T-helper 2 cell treated with Interferon-gamma antibody and Interleukin-4, amounts not matched to agents 5 μg/mL and 100 μg/mL, for 36 hours (primary cell): ENCODE measurements around the gene CCDC137.
A peak's percentile ranks its signal among the peaks of the same experiment; 100 is the strongest.

Source experiments
- DNase-seq: peaks from one replicate; pipeline ENCODE4 v3.0.0; 2021; ENCODE audit warnings: low spot score
- H3K27ac Mint-ChIP-seq: one replicate; pipeline ENCODE4 v1.8.0; 2021; ENCODE audit warnings: mild to moderate bottlenecking, mixed read lengths
- H3K27me3 Mint-ChIP-seq: one replicate; pipeline ENCODE4 v1.8.0; 2021; ENCODE audit warnings: low read depth, mixed read lengths
- H3K36me3 Mint-ChIP-seq: one replicate; pipeline ENCODE4 v1.8.0; 2021; ENCODE audit warnings: low read depth, mixed read lengths
- H3K4me1 Mint-ChIP-seq: one replicate; pipeline ENCODE4 v1.8.0; 2021; ENCODE audit warnings: low read depth, mixed read lengths
- H3K4me3 Mint-ChIP-seq: one replicate; pipeline ENCODE4 v1.8.0; 2022; ENCODE audit warnings: mild to moderate bottlenecking, moderate library complexity, mixed read lengths
- H3K9me3 Mint-ChIP-seq: one replicate; pipeline ENCODE4 v1.8.0; 2021; ENCODE audit warnings: mixed read lengths

Gene CCDC137

DNA sequence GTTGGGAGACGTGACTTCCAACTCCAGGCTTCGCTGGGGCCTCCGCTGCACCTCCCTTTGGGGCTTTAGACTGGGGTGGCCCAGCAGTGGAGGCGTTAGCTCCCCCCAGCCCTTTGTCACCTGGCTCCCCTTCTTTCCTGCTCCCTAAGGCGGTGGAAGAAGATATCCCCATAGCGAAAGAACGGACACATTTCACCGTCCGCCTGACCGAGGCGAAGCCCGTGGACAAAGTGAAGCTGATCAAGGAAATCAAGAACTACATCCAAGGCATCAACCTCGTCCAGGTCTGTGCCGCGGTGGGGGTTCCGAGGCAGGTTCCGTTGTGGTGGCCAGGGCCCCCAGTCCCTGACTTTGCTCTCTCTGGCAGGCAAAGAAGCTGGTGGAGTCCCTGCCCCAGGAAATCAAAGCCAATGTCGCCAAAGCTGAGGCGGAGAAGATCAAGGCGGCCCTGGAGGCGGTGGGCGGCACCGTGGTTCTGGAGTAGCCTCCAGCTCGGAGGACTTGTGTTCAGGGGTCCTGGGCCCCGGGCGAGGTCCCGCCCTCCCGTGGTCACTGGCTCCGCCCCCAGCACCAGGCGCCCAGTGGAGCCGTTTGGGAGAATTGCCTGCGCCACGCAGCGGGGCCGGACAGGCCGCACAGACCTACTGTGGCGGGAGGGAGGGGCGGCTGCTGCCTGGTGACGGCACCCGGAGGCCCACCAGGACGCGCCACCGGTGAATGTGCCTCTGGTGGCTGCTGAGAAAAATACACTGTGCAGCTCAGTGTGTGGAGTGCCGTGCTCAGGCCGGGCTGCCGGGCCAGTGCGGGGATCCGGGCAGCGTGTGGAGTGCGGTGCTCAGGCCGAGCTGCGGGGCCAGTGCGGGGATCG lies 40.5 kb downstream of the CCDC137 start:
- Mint-ChIP-seq H3K4me3 (no peak overlapping the region), H3K27me3 (no peaks in the 10 kb centered on the region), H3K9me3 (no peaks in the 10 kb centered on the region)

GRCh38 chr17:81707725-81708646 lies 41.4 kb downstream of the CCDC137 start:
- Mint-ChIP-seq H3K36me3 (peaks cover 20% of the 10 kb centered on the region), H3K27ac (no peak overlapping the region), H3K4me1 (peaks cover 15% of the 10 kb centered on the region), H3K27me3 (no peaks in the 10 kb centered on the region), H3K9me3 (no peaks in the 10 kb centered on the region), H3K4me3 (no peak overlapping the region)
- no peak for DNase-seq

More for the DNA sequence above, 40.5 kb downstream of the CCDC137 start:
- no peak overlapping the region for H3K27ac Mint-ChIP-seq
- DNase-seq: no peak
- H3K4me1 Mint-ChIP-seq: peaks cover 15% of the 10 kb centered on the region
- H3K36me3 Mint-ChIP-seq: peaks cover 28% of the 10 kb centered on the region

DNA sequence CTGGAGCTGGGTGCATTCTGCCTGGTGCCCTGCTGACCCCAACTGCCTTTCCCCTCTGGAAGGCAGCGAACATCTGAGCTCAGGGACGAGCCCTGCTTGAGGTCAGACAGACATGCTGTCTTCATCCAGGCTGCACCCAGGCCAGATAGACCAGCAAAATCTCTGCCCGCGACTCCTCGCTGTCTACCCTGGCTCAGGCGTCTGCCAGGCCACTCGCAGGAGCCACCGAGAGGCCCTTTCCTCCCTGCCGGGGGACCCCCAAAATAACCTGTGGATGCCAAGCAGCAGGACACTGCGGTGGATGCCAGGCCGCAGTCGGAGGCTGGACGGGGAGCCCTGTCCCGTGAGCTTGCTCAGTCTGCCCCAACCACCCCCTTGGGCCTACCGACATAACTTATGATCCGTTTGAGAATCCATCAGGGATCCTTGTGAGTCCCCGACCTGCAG lies 42.2 kb downstream of the CCDC137 start:
- no peak overlapping the region for H3K27ac Mint-ChIP-seq
- H3K9me3 Mint-ChIP-seq: no peaks in the 10 kb centered on the region
- no peaks in the 10 kb centered on the region for H3K27me3 Mint-ChIP-seq
- DNase-seq: no peak
- H3K4me1 Mint-ChIP-seq: peaks cover 19% of the 10 kb centered on the region
- peaks cover 20% of the 10 kb centered on the region for H3K36me3 Mint-ChIP-seq
- no peak overlapping the region for H3K4me3 Mint-ChIP-seq

GRCh38 chr17:81710514-81711308 lies 44.2 kb downstream of the CCDC137 start:
- Mint-ChIP-seq H3K4me3 (peak overlapping the region; percentile 71), H3K4me1 (peaks cover 14% of the 10 kb centered on the region), H3K27ac (peak overlapping the region; percentile 68), H3K27me3 (no peaks in the 10 kb centered on the region), H3K9me3 (no peaks in the 10 kb centered on the region), H3K36me3 (peaks cover 11% of the 10 kb centered on the region)
- DNase-seq: no peak

- H3K36me3 Mint-ChIP-seq: peaks cover 3% of the 10 kb centered on the region
- H3K9me3 Mint-ChIP-seq: no peaks in the 10 kb centered on the region
- peaks cover 14% of the 10 kb centered on the region for H3K4me1 Mint-ChIP-seq
- no peaks in the 10 kb centered on the region for H3K27me3 Mint-ChIP-seq
- peak within 1 kb of the TSS; percentile 70 for H3K27ac Mint-ChIP-seq
- peak within 1 kb of the TSS; percentile 95 for H3K4me3 Mint-ChIP-seq
- DNase-seq: peak; percentile 89
Observed at GRCh38 chr17:81711814-81712467, 45.4 kb downstream of the CCDC137 start, which contains the start of gene SLC25A10. TSS of gene SLC25A10 (plus strand) at chr17:81712284. CDS start at chr17:81712427, 143 bp downstream.

DNA sequence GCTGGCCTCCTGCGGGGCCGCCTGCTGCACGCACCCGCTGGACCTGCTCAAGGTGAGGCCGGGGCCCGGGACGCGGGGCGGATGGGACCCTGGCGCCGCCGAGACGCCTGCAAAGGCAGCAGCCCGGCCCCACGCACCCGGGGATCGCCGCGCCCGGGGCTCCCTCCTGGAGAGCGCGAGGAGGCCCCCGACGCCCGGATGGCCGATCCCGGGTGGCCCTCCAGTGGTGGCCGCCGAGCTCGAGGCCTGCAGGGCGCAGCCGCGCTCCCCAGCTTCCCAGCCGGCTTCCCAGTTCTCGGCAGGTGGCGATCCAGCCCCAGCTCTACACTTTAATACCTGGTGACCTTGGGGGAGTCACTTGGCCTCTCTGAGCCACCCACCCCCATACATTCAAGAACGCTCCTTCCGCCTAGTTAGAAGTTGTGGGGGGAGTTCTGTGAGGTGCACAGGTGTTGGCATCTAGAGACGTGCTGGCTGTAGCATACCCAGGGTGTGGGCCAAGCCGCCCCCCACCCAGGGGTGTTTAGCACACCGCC lies 46.0 kb downstream of the CCDC137 start:
- no peaks in the 10 kb centered on the region for H3K27me3 Mint-ChIP-seq
- H3K36me3 Mint-ChIP-seq: peaks cover 2% of the 10 kb centered on the region
- peak overlapping the region; percentile 70 for H3K27ac Mint-ChIP-seq
- H3K9me3 Mint-ChIP-seq: no peaks in the 10 kb centered on the region
- peak; percentile 24 for DNase-seq
- H3K4me1 Mint-ChIP-seq: peaks cover 14% of the 10 kb centered on the region
- peak overlapping the region; percentile 95 for H3K4me3 Mint-ChIP-seq

GRCh38 chr17:81713004-81713555 lies 46.5 kb downstream of the CCDC137 start:
- no peak for DNase-seq
- Mint-ChIP-seq H3K4me1 (peaks cover 14% of the 10 kb centered on the region), H3K27me3 (no peaks in the 10 kb centered on the region), H3K36me3 (peaks cover 2% of the 10 kb centered on the region), H3K4me3 (peak overlapping the region; percentile 95), H3K27ac (peak overlapping the region; percentile 70), H3K9me3 (no peaks in the 10 kb centered on the region)

DNA sequence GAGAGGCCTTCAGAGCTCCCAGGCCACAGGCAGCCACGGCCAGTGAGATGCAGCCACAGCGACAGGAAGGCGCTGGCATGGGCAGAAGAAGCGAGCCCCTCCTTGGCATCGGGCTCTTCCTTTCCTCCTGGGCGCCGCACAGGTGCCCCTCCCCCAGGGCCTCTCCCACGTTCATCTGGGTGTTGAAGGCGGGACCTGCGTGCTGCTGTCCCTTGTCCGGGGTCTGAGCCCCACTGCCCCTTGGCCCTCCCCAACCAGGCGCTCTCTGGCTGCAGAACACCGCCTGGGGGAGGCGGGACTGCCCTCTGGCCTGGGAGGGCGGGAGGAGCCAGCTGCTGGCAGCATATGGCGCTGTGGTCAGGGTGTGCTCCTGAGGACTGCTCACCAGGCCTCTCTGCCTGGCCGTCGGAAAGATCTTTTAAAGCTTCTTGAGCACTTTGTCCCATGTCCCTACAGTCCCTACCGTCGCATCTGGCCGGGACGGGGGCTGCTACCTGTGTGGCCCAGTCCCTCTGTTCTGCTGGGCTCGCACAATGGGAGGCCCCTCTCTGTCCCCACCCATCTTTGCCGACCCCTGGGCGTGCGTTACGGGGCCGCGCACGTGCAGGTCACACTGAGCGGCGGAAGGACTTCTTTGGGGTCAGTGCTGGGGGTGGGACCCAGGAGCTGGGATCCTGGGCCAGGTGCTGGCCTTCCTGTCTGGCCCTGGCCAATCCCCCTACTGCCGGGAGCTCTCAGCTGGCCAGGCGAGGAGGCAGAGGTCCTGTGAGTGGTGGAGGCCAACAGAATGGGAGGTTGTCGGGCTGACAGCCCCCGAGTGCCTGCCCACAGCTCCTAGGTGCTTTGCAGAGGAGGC lies 47.2 kb downstream of the CCDC137 start:
- no peak overlapping the region for H3K27ac Mint-ChIP-seq
- H3K27me3 Mint-ChIP-seq: no peaks in the 10 kb centered on the region
- H3K9me3 Mint-ChIP-seq: no peaks in the 10 kb centered on the region
- peak overlapping the region; percentile 95 for H3K4me3 Mint-ChIP-seq
- peaks cover 14% of the 10 kb centered on the region for H3K4me1 Mint-ChIP-seq
- peaks cover 2% of the 10 kb centered on the region for H3K36me3 Mint-ChIP-seq
- DNase-seq: no peak

- Mint-ChIP-seq H3K36me3 (no peaks in the 10 kb centered on the region), H3K27ac (no peak overlapping the region), H3K9me3 (no peaks in the 10 kb centered on the region), H3K4me3 (peak overlapping the region; percentile 36), H3K27me3 (no peaks in the 10 kb centered on the region), H3K4me1 (peaks cover 14% of the 10 kb centered on the region)
- DNase-seq: no peak
Observed at GRCh38 chr17:81714412-81715106, 48.0 kb downstream of the CCDC137 start.

- Mint-ChIP-seq H3K36me3 (no peaks in the 10 kb centered on the region), H3K27me3 (no peaks in the 10 kb centered on the region)
Observed at GRCh38 chr17:81715107-81715871, 48.8 kb downstream of the CCDC137 start.

More at GRCh38 chr17:81715107-81715871, 48.8 kb downstream of the CCDC137 start:
- no peak overlapping the region for H3K4me3 Mint-ChIP-seq
- no peaks in the 10 kb centered on the region for H3K9me3 Mint-ChIP-seq
- no peak overlapping the region for H3K27ac Mint-ChIP-seq
- peaks cover 14% of the 10 kb centered on the region for H3K4me1 Mint-ChIP-seq
- DNase-seq: no peak
